ENCODE data around the gene PAX5. TPM values are rescaled to one million over a fixed set of nuclear protein-coding genes. Genes with fewer than 3 reads are reported as not detected.

The PAX5 gene
- polyA plus RNA-seq, 1 of the 3 experiments (the other 2 are of a cell fraction) = 0.05 TPM

GRCh38 chr9:36876056-36876455 lies 158.0 kb downstream of the PAX5 start (continued):
- TF ChIP-seq USF1 (IDR thresholded peaks at IDR 0.05; ENCODE audit: borderline replicate concordance, low read depth) (no peak), FOXJ3 (CRISPR knock-in tag; IDR thresholded peaks at IDR 0.05) (no peak), IRF3 (IDR thresholded peaks at IDR 0.05; ENCODE audit: low read depth, low read length) (no peak), CTCF (IDR thresholded peaks at IDR 0.05) (no peak), NFIC (IDR thresholded peaks at IDR 0.05; ENCODE audit: borderline replicate concordance) (no peak)

GRCh38 chr9:36874921-36875320 lies 159.1 kb downstream of the PAX5 start:
- no peak for TF ChIP-seq EZH2phosphoT487 (IDR thresholded peaks at IDR 0.05; ENCODE audit: borderline replicate concordance, low read depth)
- TF ChIP-seq USF2 (IDR thresholded peaks at IDR 0.05; ENCODE audit: borderline replicate concordance, low read depth, low read length) = no peak
- TF ChIP-seq CTCF (IDR thresholded peaks at IDR 0.05) = no peak
- no peak for TF ChIP-seq ZBTB33 (IDR thresholded peaks at IDR 0.05; ENCODE audit: borderline replicate concordance, low read depth)
- TF ChIP-seq RCOR1 (IDR thresholded peaks at IDR 0.05; ENCODE audit: low read length) = no peak
- no peak for TF ChIP-seq MEF2A (IDR thresholded peaks at IDR 0.05; ENCODE audit: borderline replicate concordance, low read depth)
- TF ChIP-seq SIN3A (IDR thresholded peaks at IDR 0.05; ENCODE audit: borderline replicate concordance, low read depth, low read length) = no peak
- no peak for TF ChIP-seq RAD21 (IDR thresholded peaks at IDR 0.05; ENCODE audit: low read length)
- no peak for TF ChIP-seq REST (IDR thresholded peaks at IDR 0.05; ENCODE audit: low read depth, low read length)
- TF ChIP-seq RFX5 (IDR thresholded peaks at IDR 0.05; ENCODE audit: low read length) = no peak
- TF ChIP-seq NRF1 (IDR thresholded peaks at IDR 0.05; ENCODE audit: low read depth, low read length) = no peak
- TF ChIP-seq NFIC (IDR thresholded peaks at IDR 0.05; ENCODE audit: borderline replicate concordance) = no peak
- TF ChIP-seq CHD2 (IDR thresholded peaks at IDR 0.05; ENCODE audit: low read length, partially characterized antibody) = no peak
- TF ChIP-seq TAF1 (IDR thresholded peaks at IDR 0.05; ENCODE audit: borderline replicate concordance, low read depth, low read length) = no peak
- no peaks in the 10 kb centered on the region for H3K9me2 ChIP-seq
- H3K36me3 ChIP-seq (replicated peaks in 1 of 2; ENCODE audit: control insufficient read depth in 1 of 2, insufficient read depth in 2 of 2, low read length in 1 of 2) = no peaks in the 10 kb centered on the region
- no peak overlapping the region for H3K27ac ChIP-seq (ENCODE audit: low read depth in 2 of 2, low read length in 1 of 2)
- no peak overlapping the region for H3K9ac ChIP-seq
- no peak overlapping the region for H2AFZ ChIP-seq (ENCODE audit: low read depth)
- H3K4me1 ChIP-seq (ENCODE audit: control insufficient read depth in 1 of 2, insufficient read depth in 2 of 2, low read depth in 1 of 2, low read length in 1 of 2) = peaks cover 0 to 18% of the 10 kb centered on the region in 2 experiments; a peak in 1 of 4 replicates
- POLR2A ChIA-PET = no interaction called here
- H3K9me3 ChIP-seq = no peaks in the 10 kb centered on the region
- WGBS (ENCODE audit: low lambda C conversion rate) = 81% methylated on average over 6 of the region's 6 CpGs
- CTCF ChIA-PET = interaction anchor here (1.2 to 4.8 kb wide), 8 partner anchors 9 to 454 kb away, joined by 3 to 68 read pairs (median 22); no protein-coding TSS in a partner anchor
- no peaks in the 10 kb centered on the region for H4K20me1 ChIP-seq (ENCODE audit: insufficient read depth)
- no peak overlapping the region for H3K4me2 ChIP-seq
- no peaks in the 10 kb centered on the region for H3K79me2 ChIP-seq (ENCODE audit: insufficient read depth)
- no peaks in the 10 kb centered on the region for H3F3A ChIP-seq (replicated peaks; ENCODE audit: insufficient read depth)
- H3K4me3 ChIP-seq (ENCODE audit: low read depth in 2 of 2, low read length in 1 of 2) = no peak overlapping the region
- peaks cover 7% of the 10 kb centered on the region; the same call in 1 of the 2 replicates for H3K27me3 ChIP-seq (ENCODE audit: insufficient read depth)
- no peak for DNase-seq
